ENCODE measurements around the gene CPA1.

Gene CPA1

DNA sequence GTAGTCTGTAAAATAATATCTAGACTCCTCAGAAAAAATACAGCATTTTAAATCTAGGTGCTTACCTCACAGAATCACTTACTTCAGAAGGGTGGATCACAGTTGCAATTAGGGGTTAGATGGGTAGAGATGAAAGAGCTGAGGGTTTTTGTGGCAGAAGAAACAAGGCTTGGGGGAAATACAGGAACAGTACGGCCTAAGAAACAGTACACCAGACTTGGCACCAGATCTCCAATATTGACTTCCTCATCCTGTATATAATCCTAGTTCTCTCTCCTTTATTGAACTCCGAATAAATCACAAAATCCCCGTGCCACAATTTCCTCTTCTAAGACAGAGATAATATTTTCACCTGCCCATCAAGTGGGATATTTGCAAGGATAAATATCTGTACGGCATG is 46.3 kb downstream of the CPA1 start:
- DNase-seq (ENCODE audit: low read depth in 2 of 2): no peak

DNA sequence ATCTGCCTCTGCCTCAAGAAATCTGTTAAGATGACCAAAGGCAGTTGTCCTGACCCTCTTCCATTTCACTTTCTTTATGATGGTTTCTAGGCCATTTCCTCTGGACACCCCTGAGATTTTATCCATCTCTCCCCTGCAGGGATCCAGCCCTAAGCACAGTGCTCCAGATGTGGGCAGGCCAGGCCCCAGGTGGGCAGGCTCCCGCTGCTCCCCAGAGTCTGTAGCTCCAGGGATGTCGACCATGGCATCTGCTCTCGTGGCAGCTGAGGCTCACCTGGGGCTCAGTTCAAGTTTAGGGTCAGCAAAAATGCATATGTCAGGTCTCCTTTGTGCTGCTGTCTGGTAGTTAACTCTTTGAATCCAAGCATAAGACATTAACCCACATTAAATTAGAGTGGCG is 48.7 kb downstream of the CPA1 start:
- no peak for DNase-seq (ENCODE audit: low read depth in 2 of 2)

DNA sequence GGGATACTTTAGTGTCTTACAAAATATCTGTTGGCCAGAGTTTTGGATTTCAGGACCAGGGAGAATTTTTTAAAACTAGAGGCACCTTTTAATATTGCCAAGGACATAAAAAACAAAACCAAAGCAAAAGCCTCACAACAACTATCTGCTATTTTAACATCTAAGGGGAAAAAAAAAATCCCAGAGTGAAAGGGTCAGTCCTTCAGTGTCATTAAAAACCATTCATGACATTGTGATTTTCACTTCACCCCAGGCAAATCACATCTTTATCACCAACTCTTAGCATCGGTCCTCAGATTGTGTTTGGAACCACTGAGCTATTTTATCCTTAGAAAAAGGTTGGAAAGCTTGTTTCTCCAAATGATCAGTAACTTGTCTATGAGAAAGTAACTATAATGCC is 49.8 kb downstream of the CPA1 start:
- DNase-seq (ENCODE audit: low read depth in 2 of 2): no peak

GRCh38 chr7:130430841-130431666 is 50.8 kb downstream of the CPA1 start:
- no peak for DNase-seq (ENCODE audit: low read depth in 2 of 2)

- DNase-seq (ENCODE audit: low read depth in 2 of 2): no peak
These were observed 52.6 kb downstream of the CPA1 start for GRCh38 chr7:130432886-130433285.

- DNase-seq (ENCODE audit: low read depth in 2 of 2): no peak
These were observed 53.0 kb downstream of the CPA1 start for GRCh38 chr7:130433301-130433700.

DNA sequence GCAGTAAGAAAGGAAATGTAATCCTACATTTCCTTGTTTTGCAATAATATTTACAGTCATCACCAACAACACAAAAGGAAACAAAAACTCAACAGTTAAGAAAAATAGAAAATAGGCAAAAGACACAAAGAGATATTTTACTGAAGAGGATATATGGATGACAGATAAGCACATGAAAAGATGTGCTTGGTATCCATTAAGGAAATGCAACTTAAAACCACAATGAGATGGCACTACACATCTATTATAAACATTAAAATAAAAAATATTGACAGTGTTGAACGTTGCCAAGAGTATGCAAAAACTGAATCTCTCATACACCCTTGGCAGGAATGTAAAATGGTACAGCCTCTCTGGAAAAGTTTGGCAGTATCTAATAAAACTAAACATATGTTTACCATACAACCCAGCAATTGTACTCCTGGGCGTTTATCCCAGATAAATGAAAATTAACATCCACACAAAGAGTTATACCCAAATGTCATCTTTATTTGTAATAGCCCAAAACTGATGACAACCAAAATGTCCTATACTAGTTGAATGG is 55.1 kb downstream of the CPA1 start:
- DNase-seq (ENCODE audit: low read depth in 2 of 2): no peak

DNA sequence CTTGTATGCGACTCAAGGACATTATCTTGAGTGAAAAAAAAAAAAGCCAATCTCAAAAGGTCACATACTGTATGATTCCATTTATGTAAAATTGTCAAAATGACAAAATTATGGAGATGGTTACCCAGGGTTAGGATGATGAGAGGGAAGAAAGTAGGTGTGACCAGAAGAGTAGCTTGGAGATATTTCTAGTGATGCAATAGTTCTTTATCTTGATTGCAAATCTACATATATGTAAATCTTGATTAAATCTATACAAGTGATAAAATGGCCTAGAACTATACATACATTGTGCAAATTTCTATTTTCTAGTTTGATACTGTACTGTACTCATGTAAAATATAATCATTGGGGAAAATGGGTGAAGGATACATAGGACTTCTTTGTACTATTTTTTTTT is 56.0 kb downstream of the CPA1 start:
- DNase-seq (ENCODE audit: low read depth in 2 of 2): no peak

Data from stimulated activated CD8-positive, alpha-beta memory T cell treated with anti-CD3 and anti-CD28 coated beads, Interleukin-7, amount 100 ng/mL, for 4 hours (primary cell).